Measurements from ENCODE around the gene TPST2.
"Not testable (repeated sequence)": the region's sequence is repeated elsewhere in the genome, so short reads cannot be mapped to it uniquely, and the experiment has no call there.

TPST2 gene

DNA sequence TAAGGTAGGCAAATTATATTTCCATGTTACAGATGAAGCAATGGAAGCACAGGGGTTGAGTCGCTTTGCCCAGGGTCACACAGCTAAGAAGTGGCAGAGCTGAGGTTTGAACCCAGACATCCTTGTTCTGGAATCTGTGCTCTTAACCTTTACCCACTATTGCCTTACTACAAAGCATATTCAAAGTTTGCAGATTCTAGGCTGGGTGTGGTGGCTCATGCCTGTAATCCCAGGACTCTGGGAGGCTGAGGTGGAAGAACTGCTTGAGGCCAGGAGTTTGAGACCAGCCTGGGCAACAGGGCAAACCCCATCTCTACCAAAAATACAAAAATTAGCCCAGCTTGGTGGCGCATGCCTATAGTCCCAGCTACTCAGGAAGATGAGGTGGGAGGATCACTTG, 49.8 kb downstream of the TPST2 start:
- peak overlapping the region in 1 of 2 donors; percentile 56 for H3K27ac Mint-ChIP-seq
- H3K27me3 Mint-ChIP-seq, result no peaks in the 10 kb centered on the region
- no peak overlapping the region for H3K4me3 Mint-ChIP-seq

DNA sequence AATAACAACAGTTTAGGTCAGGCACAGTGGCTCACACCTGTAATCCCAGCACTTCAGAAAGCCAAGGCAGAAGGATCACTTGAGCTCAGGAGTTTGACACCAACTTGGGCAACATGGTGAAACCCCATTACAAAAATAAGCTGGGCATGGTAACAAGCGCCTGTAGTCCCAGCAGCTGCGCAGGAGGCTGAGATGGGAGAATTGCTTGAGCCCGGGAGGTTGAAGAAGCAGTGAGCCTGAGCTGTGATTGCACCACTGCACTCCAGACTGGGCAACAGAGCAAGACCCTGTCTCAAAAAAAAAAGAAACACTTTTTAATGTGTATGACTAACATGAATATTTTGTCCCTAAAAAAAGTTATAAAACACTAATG, 53.2 kb downstream of the TPST2 start:
- Mint-ChIP-seq H3K36me3 (ENCODE audit: insufficient read depth) (peaks cover 75% of the 10 kb centered on the region), H3K9me3 (no peaks in the 10 kb centered on the region), H3K27me3 (no peaks in the 10 kb centered on the region), H3K27ac (peak overlapping the region in 1 of 2 donors; percentile 64), H3K4me3 (no peak overlapping the region), H3K4me1 (ENCODE audit: low read depth in 2 of 2) (peaks cover 11 to 27% of the 10 kb centered on the region in 2 donors)
- DNase-seq, result no peak
- no peak for ATAC-seq (replicated peaks)

More for the DNA sequence above, 49.8 kb downstream of the TPST2 start:
- ATAC-seq (replicated peaks) (no peak), DNase-seq (no peak)
- Mint-ChIP-seq H3K36me3 (ENCODE audit: insufficient read depth) (peaks cover 56% of the 10 kb centered on the region), H3K9me3 (no peaks in the 10 kb centered on the region), H3K4me1 (ENCODE audit: low read depth in 2 of 2) (peaks cover 24 to 55% of the 10 kb centered on the region in 2 donors)

DNA sequence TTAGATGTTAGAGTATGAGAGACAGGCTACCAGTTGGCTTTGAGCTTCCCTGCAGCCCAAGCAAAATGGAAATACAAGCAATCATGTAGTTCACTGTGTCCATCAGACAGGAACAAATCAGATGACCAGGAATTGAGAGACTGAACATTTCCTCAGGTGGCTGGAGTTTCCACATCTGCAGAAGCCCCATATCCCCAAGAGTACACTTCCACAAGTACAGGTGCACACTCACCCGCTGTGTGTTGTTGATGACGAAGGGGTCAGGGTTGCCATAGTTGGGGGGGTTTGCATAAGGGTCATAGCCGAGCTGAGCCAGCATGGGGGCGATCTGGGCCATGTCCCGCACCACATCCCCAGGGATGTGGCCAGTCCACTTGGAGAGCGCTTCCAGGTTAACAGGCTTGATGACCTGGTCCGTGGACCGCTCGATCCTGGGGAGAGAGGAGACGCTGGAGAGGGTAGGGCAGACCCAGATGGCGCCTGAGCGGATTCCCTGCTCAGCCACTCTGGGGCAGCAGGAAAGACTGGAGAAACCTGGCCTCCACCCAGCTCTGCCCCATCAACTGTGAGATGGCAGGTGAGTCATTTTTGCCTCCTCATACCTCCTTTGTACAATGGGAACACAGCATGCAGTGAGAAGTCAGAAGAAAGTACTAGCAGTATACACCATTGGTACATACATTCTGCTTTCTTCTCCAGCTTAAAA, 53.7 kb downstream of the TPST2 start:
- no peak overlapping the region for H3K4me3 Mint-ChIP-seq
- peak overlapping the region; percentile 64 to 83 for H3K27ac Mint-ChIP-seq
- DNase-seq (no peak), ATAC-seq (replicated peaks) (no peak)
- H3K27me3 Mint-ChIP-seq, result no peaks in the 10 kb centered on the region
- no peaks in the 10 kb centered on the region for H3K9me3 Mint-ChIP-seq
- H3K36me3 Mint-ChIP-seq (ENCODE audit: insufficient read depth), result peaks cover 80% of the 10 kb centered on the region
- peaks cover 11 to 27% of the 10 kb centered on the region in 2 donors for H3K4me1 Mint-ChIP-seq (ENCODE audit: low read depth in 2 of 2)

DNA sequence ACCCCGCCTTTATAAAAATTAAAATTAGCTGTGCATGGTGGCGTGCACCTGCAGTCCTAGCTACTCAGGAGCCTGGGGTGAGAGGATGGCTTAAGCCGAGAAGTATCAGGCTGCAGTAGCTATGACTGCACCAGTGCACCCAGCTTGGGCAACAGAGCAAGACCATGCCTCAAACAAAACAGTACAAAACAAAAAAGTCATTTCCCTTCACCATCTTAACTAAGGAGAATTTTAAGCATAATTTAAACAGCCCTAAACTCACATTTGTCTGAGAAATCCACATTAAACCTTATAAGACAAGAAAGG, 54.4 kb downstream of the TPST2 start:
- Mint-ChIP-seq H3K4me1 (ENCODE audit: low read depth in 2 of 2) (peaks cover 11 to 26% of the 10 kb centered on the region in 2 donors), H3K27ac (peak overlapping the region; percentile 64 to 83), H3K9me3 (no peaks in the 10 kb centered on the region), H3K36me3 (ENCODE audit: insufficient read depth) (peaks cover 85% of the 10 kb centered on the region), H3K27me3 (no peaks in the 10 kb centered on the region), H3K4me3 (no peak overlapping the region)
- DNase-seq (no peak), ATAC-seq (replicated peaks) (no peak)

DNA sequence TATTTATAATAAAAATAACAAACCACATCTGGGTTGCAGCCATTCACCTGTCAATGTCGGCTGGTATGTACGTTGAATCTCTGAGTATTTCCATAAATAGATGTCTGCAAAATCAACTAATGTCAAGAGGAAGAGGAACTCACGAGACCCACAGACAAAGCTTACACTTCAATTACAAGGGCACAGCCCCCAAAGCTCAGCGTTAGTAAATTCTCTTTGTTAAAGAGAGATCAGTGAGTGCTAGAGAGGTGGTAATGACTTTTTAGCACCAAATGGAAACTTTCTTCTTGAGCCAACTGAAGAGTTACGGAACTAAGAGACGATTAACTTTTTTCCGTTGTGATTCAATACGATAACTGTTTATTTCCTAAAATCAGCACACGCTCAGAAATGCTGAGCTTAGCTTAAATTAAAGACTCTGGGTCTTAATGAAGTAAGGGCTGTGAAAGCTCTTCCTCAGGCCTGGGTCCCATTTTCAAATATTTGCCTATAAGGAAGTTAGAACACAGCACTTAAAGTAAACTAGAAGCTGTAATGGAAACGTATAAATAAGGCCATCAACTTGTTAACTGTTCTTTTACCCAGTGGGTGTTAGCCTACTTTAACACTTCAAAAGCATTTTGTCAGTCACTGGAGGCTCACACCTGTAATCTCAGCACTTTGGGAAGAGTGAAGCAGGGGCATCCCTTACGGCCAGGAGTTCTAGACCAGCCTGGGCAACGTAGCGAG, 54.9 kb downstream of the TPST2 start:
- Mint-ChIP-seq H3K4me3 (no peak overlapping the region), H3K27me3 (no peaks in the 10 kb centered on the region), H3K27ac (peak overlapping the region; percentile 64 to 83), H3K4me1 (ENCODE audit: low read depth in 2 of 2) (peaks cover 11 to 24% of the 10 kb centered on the region in 2 donors), H3K36me3 (ENCODE audit: insufficient read depth) (peaks cover 85% of the 10 kb centered on the region), H3K9me3 (no peaks in the 10 kb centered on the region)
- ATAC-seq (replicated peaks) (no peak), DNase-seq (no peak)

DNA sequence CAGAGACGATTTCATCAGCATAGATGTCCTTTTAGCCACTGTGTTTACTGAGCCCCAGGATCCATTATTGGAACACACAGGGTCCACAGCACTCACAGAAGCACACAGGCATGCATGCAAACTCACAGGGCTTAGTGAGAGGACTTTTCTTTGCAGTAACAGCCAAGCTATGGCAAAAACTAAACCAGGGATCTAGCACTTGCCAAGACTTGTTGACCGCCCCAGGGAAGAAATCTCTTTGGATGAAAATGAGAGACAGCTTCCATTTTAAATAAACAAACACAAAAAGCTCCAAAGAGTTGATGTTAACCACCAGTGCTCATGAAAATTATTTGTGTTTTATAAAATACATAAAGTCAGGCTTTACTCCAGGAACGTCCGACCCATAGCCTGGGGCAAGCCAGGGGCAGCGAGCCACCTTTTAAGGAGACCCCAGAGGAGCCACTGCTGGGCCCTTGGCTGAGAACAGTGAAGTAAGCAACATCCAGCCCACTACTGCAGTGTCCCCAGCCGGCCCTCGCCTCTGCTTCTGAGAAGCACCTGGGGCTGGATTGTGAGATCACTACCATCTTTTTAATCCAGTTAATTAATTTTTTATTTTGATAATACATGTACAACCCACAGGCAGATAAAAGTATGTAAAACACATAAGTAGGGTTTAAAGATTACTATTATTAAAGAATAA, 55.6 kb downstream of the TPST2 start:
- Mint-ChIP-seq H3K9me3 (no peaks in the 10 kb centered on the region), H3K4me1 (ENCODE audit: low read depth in 2 of 2) (peaks cover 11 to 23% of the 10 kb centered on the region in 2 donors), H3K27ac (peak overlapping the region; percentile 35 to 64), H3K27me3 (no peaks in the 10 kb centered on the region), H3K36me3 (ENCODE audit: insufficient read depth) (peaks cover 86% of the 10 kb centered on the region), H3K4me3 (no peak overlapping the region)
- DNase-seq (no peak), ATAC-seq (replicated peaks) (no peak)

DNA sequence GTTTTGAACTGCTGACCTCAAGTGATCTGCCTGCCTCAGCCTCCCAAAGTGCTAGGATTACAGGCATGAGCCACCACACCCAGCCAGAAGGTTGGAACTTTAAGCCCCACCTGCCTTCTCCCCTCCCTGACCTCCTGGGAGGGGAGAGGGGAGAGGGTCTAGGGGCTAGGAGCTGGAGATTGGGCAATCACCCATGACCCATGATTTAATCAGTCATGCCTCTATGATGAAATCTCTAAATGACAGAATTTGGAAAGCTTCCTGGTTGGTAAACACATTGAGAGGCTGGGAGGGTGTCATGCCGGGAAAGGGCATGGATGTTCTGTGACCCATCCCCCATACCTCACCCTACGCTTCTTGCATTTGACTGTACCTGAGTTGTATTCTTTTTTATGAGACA, 60.6 kb downstream of the TPST2 start:
- H3K9me3 Mint-ChIP-seq, result no peaks in the 10 kb centered on the region
- H3K36me3 Mint-ChIP-seq (ENCODE audit: insufficient read depth), result peaks cover 91% of the 10 kb centered on the region
- no peaks in the 10 kb centered on the region for H3K4me1 Mint-ChIP-seq (ENCODE audit: low read depth in 2 of 2)
- no peak overlapping the region for H3K4me3 Mint-ChIP-seq
- H3K27ac Mint-ChIP-seq, result no peak overlapping the region
- no peak for DNase-seq
- ATAC-seq (replicated peaks), result no peak
- no peaks in the 10 kb centered on the region for H3K27me3 Mint-ChIP-seq

DNA sequence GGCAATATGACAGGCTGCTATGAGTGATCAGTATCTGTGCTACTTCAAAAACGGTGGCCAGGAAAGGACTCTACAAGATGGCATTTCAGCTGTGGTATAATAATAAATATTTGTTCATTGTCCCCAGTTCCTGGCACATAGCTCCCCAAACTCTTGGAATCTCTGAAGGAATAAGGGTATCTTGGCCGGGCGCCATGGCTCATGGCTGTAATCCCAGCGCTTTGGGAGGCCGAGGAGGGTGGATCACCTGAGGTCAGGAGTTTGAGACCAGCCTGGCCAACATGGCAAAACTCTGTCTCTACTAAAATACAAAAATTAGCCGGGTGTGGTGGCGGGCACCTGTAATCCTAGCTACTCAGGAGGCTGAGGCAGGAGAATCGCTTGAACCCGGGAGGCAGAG, 61.4 kb downstream of the TPST2 start:
- H3K27ac Mint-ChIP-seq; H3K27me3 Mint-ChIP-seq; H3K4me3 Mint-ChIP-seq; H3K4me1 Mint-ChIP-seq (ENCODE audit: low read depth in 2 of 2); ATAC-seq (replicated peaks); H3K9me3 Mint-ChIP-seq; DNase-seq: not testable (repeated sequence)
- H3K36me3 Mint-ChIP-seq (ENCODE audit: insufficient read depth), result peaks cover 95% of the 10 kb centered on the region

DNA sequence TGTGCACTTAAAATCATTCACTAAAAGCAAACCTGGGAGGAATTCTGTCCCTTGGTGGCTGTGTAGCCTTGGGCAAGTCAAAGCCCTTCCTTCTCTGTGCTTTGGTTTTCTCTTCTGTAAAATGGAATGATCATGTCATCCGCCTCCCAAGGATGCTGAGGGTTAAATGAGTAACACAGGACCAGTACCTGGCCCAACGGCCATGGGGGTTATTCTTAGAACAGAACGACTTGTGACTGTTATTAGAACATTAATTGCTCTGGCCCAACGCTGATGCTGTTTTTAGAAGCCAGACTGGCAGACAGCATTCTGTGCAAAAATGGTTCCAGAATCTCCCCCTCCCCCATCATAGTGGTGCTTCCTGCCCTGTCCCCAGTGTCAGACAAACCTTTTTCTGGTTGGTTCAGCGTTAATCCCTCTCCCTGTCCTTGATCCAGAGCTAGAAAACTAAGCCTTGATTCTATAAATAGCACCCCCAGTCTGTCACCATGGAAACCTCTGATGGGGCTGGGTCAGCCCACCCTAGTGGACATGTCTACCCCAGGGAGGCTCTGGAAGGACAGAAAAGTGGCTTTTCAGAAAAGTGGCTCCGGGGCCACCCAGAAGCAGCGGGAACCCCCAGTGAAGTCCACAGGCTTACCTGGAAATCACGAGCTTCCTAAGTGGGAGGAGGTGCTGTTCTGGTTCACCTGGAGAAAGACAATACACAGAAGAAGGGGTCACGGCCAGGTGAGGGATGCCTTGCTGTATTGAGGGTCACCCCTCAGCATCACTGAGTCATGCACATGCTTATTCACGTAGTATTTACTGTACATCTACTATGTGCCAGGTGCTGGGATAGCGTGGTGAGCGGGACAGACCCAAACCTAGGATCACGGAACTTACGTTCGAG, 62.1 kb downstream of the TPST2 start:
- no peak overlapping the region for H3K4me3 Mint-ChIP-seq
- peaks cover 89% of the 10 kb centered on the region for H3K36me3 Mint-ChIP-seq (ENCODE audit: insufficient read depth)
- no peak for DNase-seq
- no peaks in the 10 kb centered on the region for H3K4me1 Mint-ChIP-seq (ENCODE audit: low read depth in 2 of 2)
- no peak overlapping the region for H3K27ac Mint-ChIP-seq
- no peaks in the 10 kb centered on the region for H3K9me3 Mint-ChIP-seq
- no peak for ATAC-seq (replicated peaks)
- no peaks in the 10 kb centered on the region for H3K27me3 Mint-ChIP-seq

DNA sequence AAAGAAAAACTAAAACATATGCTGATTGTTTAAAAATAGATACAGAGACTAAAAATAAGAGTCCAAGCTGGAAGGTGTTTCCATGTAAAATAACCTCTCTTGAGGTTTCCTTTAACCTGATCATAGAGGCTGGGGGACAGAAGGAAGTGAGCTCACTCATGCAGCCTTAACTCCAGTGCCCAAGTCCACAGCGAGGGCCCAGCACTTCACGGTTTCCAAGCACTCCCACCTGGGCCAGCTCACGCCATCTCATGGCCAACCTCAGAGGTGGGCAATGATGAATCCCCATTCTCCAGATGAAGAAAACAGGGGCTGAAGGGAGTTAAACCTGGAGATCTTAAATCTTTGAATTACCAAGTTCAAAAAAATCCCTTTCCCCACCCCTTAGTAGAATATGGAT, 62.8 kb downstream of the TPST2 start:
- Mint-ChIP-seq H3K27ac (peak overlapping the region in 1 of 2 donors; percentile 26), H3K27me3 (no peaks in the 10 kb centered on the region), H3K4me3 (no peak overlapping the region), H3K9me3 (no peaks in the 10 kb centered on the region), H3K36me3 (ENCODE audit: insufficient read depth) (peaks cover 87% of the 10 kb centered on the region), H3K4me1 (ENCODE audit: low read depth in 2 of 2) (no peaks in the 10 kb centered on the region)
- no peak for DNase-seq
- ATAC-seq (replicated peaks), result no peak

DNA sequence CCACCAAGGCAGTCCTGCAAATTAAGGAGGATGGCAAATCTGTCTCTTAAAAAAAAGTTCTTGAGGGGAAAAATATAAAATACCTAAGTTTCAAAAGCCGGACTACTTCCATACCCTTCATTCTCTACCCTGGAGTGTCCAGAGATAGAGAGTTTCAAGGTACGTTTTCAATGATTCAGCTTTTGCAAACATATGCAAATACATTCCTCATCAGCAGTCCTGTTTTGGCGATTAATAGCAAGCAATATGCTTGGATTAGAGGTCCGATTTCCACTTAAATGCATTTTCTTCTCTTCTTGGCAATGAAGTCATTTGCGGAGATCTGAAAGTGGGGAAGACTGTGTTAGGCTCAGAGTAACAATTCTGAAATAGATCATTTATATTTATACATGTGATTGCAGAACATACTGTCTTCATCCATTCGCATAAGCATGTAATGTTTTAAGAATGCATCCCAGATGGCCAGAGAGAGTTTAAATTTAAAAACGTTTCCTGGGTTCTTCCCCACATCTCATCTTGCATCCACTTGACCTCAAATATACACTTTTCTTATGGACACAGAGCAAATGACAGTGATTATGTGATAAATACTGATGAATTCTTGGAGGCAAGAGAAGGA, 63.9 kb downstream of the TPST2 start:
- ATAC-seq (replicated peaks) (no peak), DNase-seq (no peak)
- no peak overlapping the region for H3K4me3 Mint-ChIP-seq
- no peaks in the 10 kb centered on the region for H3K9me3 Mint-ChIP-seq
- peaks cover 75% of the 10 kb centered on the region for H3K36me3 Mint-ChIP-seq (ENCODE audit: insufficient read depth)
- H3K27ac Mint-ChIP-seq, result peak overlapping the region in 1 of 2 donors; percentile 42
- H3K27me3 Mint-ChIP-seq, result no peaks in the 10 kb centered on the region
- no peaks in the 10 kb centered on the region for H3K4me1 Mint-ChIP-seq (ENCODE audit: low read depth in 2 of 2)

DNA sequence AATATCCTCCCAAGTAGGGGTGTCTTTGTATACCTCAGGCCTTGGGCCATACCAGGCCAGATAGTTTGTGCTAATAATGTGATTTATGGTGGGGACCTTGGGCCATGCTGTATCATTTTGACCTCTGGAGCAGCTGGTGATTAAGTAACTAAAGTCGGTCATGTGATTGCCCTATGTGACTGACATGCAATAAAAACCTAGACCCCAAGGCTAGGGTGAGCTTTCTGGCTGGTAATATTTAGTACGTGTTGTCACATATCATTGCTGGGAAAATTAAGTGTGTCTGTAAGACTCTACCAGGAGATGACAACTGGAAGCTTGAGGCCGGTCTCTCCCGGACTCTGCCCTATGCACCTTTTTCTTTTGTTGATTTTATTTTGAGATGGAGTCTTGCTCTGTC, 65.1 kb downstream of the TPST2 start:
- Mint-ChIP-seq H3K27me3 (no peaks in the 10 kb centered on the region), H3K27ac (no peak overlapping the region), H3K9me3 (no peaks in the 10 kb centered on the region), H3K4me1 (ENCODE audit: low read depth in 2 of 2) (no peaks in the 10 kb centered on the region), H3K4me3 (no peak overlapping the region), H3K36me3 (ENCODE audit: insufficient read depth) (peaks cover 64% of the 10 kb centered on the region)
- ATAC-seq (replicated peaks) (no peak), DNase-seq (no peak)

DNA sequence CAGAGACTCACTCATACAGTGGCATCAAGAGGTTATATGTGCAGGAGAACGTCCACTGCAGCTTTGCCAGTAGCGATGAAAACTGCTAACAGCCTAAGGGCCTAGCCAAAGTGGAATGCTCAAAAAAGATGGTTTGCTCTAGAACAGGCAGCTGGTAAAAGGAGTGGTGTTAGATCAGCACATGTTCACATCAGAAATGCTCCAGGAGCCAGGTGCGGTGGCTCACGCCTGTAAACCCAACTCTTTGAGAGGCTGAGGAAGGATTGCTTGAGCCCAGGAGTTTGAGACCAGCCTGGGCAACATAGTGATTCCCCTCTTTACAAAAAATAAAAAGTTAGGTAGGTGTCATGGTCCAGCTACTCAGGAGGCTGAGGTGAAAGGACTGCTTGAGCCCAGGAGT, 67.3 kb downstream of the TPST2 start:
- Mint-ChIP-seq H3K4me3 (no peak overlapping the region), H3K9me3 (no peaks in the 10 kb centered on the region), H3K27ac (peak overlapping the region in 1 of 2 donors; percentile 69), H3K36me3 (ENCODE audit: insufficient read depth) (peaks cover 44% of the 10 kb centered on the region), H3K27me3 (no peaks in the 10 kb centered on the region), H3K4me1 (ENCODE audit: low read depth in 2 of 2) (no peaks in the 10 kb centered on the region)
- no peak for ATAC-seq (replicated peaks)
- DNase-seq, result no peak
